ENCODE data around the gene HPCAL1.

HPCAL1 gene

GRCh38 chr2:10308866-10309265 lies 6.2 kb downstream of the HPCAL1 start:
- no peak overlapping the region for H3K4me3 ChIP-seq (ENCODE audit: low read depth in 1 of 2, low read length in 2 of 2)
- peaks cover 8 to 13% of the 10 kb centered on the region in 2 donors for H3K4me1 ChIP-seq (ENCODE audit: control insufficient read depth in 1 of 2, insufficient read depth in 2 of 2, low read length in 2 of 2)
- no peaks in the 10 kb centered on the region for H3K9me3 ChIP-seq (ENCODE audit: control insufficient read depth in 1 of 2, low read length in 2 of 2)
- H3K27me3 ChIP-seq (ENCODE audit: low read depth, low read length): no peaks in the 10 kb centered on the region
- no peaks in the 10 kb centered on the region for H3K36me3 ChIP-seq (ENCODE audit: control insufficient read depth in 1 of 2, insufficient read depth in 2 of 2, low read length in 2 of 2)
- no peak overlapping the region for H3K27ac ChIP-seq (ENCODE audit: low read length)

GRCh38 chr2:10309286-10309685 lies 6.6 kb downstream of the HPCAL1 start:
- peaks cover 8 to 11% of the 10 kb centered on the region in 2 donors for H3K4me1 ChIP-seq (ENCODE audit: control insufficient read depth in 1 of 2, insufficient read depth in 2 of 2, low read length in 2 of 2)
- no peak overlapping the region for H3K27ac ChIP-seq (ENCODE audit: low read length)
- H3K4me3 ChIP-seq (ENCODE audit: low read depth in 1 of 2, low read length in 2 of 2): no peak overlapping the region
- no peaks in the 10 kb centered on the region for H3K27me3 ChIP-seq (ENCODE audit: low read depth, low read length)
- H3K9me3 ChIP-seq (ENCODE audit: control insufficient read depth in 1 of 2, low read length in 2 of 2): no peaks in the 10 kb centered on the region
- H3K36me3 ChIP-seq (ENCODE audit: control insufficient read depth in 1 of 2, insufficient read depth in 2 of 2, low read length in 2 of 2): no peaks in the 10 kb centered on the region

DNA sequence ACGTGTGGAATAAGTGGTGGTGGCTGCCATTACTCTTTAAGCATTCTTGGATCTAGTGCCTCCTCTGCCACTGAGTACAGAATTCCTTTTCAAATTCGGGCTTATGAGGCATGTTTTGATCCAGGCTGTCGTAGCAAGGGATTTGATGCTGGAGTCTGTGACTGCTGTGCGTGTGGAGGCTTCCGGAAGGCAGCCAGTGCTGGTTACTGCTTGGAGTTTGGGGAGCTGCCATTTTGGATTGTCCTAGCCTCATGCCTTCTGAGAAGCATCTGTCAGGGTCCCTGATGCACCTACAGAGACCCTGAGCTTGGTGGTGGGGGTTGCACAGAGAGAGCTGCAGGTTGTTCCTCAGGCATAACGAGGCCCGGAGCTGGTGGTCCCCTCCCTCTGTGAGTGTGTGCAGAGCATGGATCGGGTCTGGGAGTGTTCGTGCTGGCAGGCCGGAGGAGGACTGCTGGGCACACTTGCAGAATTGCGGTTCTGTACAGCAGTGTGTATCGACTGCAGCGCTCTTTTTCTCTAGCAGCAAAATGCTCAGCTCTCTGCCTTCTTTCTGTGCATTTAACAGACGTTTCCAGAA lies 7.7 kb downstream of the HPCAL1 start:
- Histone ChIP-seq H3K4me1 (ENCODE audit: control insufficient read depth in 1 of 2, insufficient read depth in 2 of 2, low read length in 2 of 2) (peaks cover 4 to 6% of the 10 kb centered on the region in 2 donors), H3K4me3 (ENCODE audit: low read depth in 1 of 2, low read length in 2 of 2) (no peak overlapping the region), H3K9me3 (ENCODE audit: control insufficient read depth in 1 of 2, low read length in 2 of 2) (no peaks in the 10 kb centered on the region), H3K36me3 (ENCODE audit: control insufficient read depth in 1 of 2, insufficient read depth in 2 of 2, low read length in 2 of 2) (no peaks in the 10 kb centered on the region), H3K27me3 (ENCODE audit: low read depth, low read length) (no peaks in the 10 kb centered on the region), H3K27ac (ENCODE audit: low read length) (no peak overlapping the region)

DNA sequence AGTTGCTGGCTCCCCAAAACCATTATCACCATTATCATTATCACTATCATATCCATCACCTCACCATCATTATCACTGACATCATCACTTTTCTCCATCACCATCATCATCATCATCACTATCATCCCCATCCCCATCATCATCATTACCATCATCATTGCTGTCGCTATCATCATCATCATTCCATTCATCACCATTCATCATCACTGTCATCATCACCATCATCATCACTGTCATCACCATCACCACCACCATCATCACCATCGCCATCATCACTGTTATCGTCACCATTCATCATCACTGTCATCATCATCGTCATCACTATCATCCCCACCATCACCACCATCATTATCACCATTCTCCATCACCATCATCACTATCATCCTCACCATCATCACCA lies 9.0 kb downstream of the HPCAL1 start:
- Histone ChIP-seq H3K27ac (ENCODE audit: low read length) (no peak overlapping the region), H3K4me3 (ENCODE audit: low read depth in 1 of 2, low read length in 2 of 2) (no peak overlapping the region), H3K4me1 (ENCODE audit: control insufficient read depth in 1 of 2, insufficient read depth in 2 of 2, low read length in 2 of 2) (no peaks in the 10 kb centered on the region), H3K36me3 (ENCODE audit: control insufficient read depth in 1 of 2, insufficient read depth in 2 of 2, low read length in 2 of 2) (no peaks in the 10 kb centered on the region), H3K27me3 (ENCODE audit: low read depth, low read length) (no peaks in the 10 kb centered on the region), H3K9me3 (ENCODE audit: control insufficient read depth in 1 of 2, low read length in 2 of 2) (no peaks in the 10 kb centered on the region)

GRCh38 chr2:10312437-10312957 lies 9.8 kb downstream of the HPCAL1 start:
- H3K4me1 ChIP-seq (ENCODE audit: control insufficient read depth in 1 of 2, insufficient read depth in 2 of 2, low read length in 2 of 2): no peaks in the 10 kb centered on the region
- H3K27ac ChIP-seq (ENCODE audit: low read length): no peak overlapping the region
- no peak overlapping the region for H3K4me3 ChIP-seq (ENCODE audit: low read depth in 1 of 2, low read length in 2 of 2)
- no peaks in the 10 kb centered on the region for H3K36me3 ChIP-seq (ENCODE audit: control insufficient read depth in 1 of 2, insufficient read depth in 2 of 2, low read length in 2 of 2)
- H3K9me3 ChIP-seq (ENCODE audit: control insufficient read depth in 1 of 2, low read length in 2 of 2): no peaks in the 10 kb centered on the region
- no peaks in the 10 kb centered on the region for H3K27me3 ChIP-seq (ENCODE audit: low read depth, low read length)

- no peaks in the 10 kb centered on the region for H3K9me3 ChIP-seq (ENCODE audit: control insufficient read depth in 1 of 2, low read length in 2 of 2)
- H3K4me1 ChIP-seq (ENCODE audit: control insufficient read depth in 1 of 2, insufficient read depth in 2 of 2, low read length in 2 of 2): no peaks in the 10 kb centered on the region
- H3K27ac ChIP-seq (ENCODE audit: low read length): no peak overlapping the region
- no peak overlapping the region for H3K4me3 ChIP-seq (ENCODE audit: low read depth in 1 of 2, low read length in 2 of 2)
- no peaks in the 10 kb centered on the region for H3K27me3 ChIP-seq (ENCODE audit: low read depth, low read length)
- no peaks in the 10 kb centered on the region for H3K36me3 ChIP-seq (ENCODE audit: control insufficient read depth in 1 of 2, insufficient read depth in 2 of 2, low read length in 2 of 2)
These were observed 13.6 kb downstream of the HPCAL1 start for GRCh38 chr2:10316336-10316735.

GRCh38 chr2:10316860-10317259 lies 14.2 kb downstream of the HPCAL1 start:
- Histone ChIP-seq H3K36me3 (ENCODE audit: control insufficient read depth in 1 of 2, insufficient read depth in 2 of 2, low read length in 2 of 2) (no peaks in the 10 kb centered on the region), H3K27me3 (ENCODE audit: low read depth, low read length) (no peaks in the 10 kb centered on the region), H3K27ac (ENCODE audit: low read length) (no peak overlapping the region), H3K4me1 (ENCODE audit: control insufficient read depth in 1 of 2, insufficient read depth in 2 of 2, low read length in 2 of 2) (no peaks in the 10 kb centered on the region), H3K4me3 (ENCODE audit: low read depth in 1 of 2, low read length in 2 of 2) (no peak overlapping the region), H3K9me3 (ENCODE audit: control insufficient read depth in 1 of 2, low read length in 2 of 2) (no peaks in the 10 kb centered on the region)

- Histone ChIP-seq H3K27ac (ENCODE audit: low read length) (no peak overlapping the region), H3K4me3 (ENCODE audit: low read depth in 1 of 2, low read length in 2 of 2) (no peak overlapping the region), H3K4me1 (ENCODE audit: control insufficient read depth in 1 of 2, insufficient read depth in 2 of 2, low read length in 2 of 2) (no peaks in the 10 kb centered on the region), H3K36me3 (ENCODE audit: control insufficient read depth in 1 of 2, insufficient read depth in 2 of 2, low read length in 2 of 2) (no peaks in the 10 kb centered on the region), H3K9me3 (ENCODE audit: control insufficient read depth in 1 of 2, low read length in 2 of 2) (no peaks in the 10 kb centered on the region), H3K27me3 (ENCODE audit: low read depth, low read length) (no peaks in the 10 kb centered on the region)
These were observed 14.9 kb downstream of the HPCAL1 start for GRCh38 chr2:10317646-10318045.

GRCh38 chr2:10318345-10318744 lies 15.6 kb downstream of the HPCAL1 start:
- no peaks in the 10 kb centered on the region for H3K36me3 ChIP-seq (ENCODE audit: control insufficient read depth in 1 of 2, insufficient read depth in 2 of 2, low read length in 2 of 2)
- H3K9me3 ChIP-seq (ENCODE audit: control insufficient read depth in 1 of 2, low read length in 2 of 2): no peaks in the 10 kb centered on the region
- no peak overlapping the region for H3K27ac ChIP-seq (ENCODE audit: low read length)
- no peaks in the 10 kb centered on the region for H3K27me3 ChIP-seq (ENCODE audit: low read depth, low read length)
- no peaks in the 10 kb centered on the region for H3K4me1 ChIP-seq (ENCODE audit: control insufficient read depth in 1 of 2, insufficient read depth in 2 of 2, low read length in 2 of 2)
- no peak overlapping the region for H3K4me3 ChIP-seq (ENCODE audit: low read depth in 1 of 2, low read length in 2 of 2)

- Histone ChIP-seq H3K4me1 (ENCODE audit: control insufficient read depth in 1 of 2, insufficient read depth in 2 of 2, low read length in 2 of 2) (no peaks in the 10 kb centered on the region), H3K4me3 (ENCODE audit: low read depth in 1 of 2, low read length in 2 of 2) (no peak overlapping the region), H3K9me3 (ENCODE audit: control insufficient read depth in 1 of 2, low read length in 2 of 2) (no peaks in the 10 kb centered on the region), H3K36me3 (ENCODE audit: control insufficient read depth in 1 of 2, insufficient read depth in 2 of 2, low read length in 2 of 2) (no peaks in the 10 kb centered on the region), H3K27me3 (ENCODE audit: low read depth, low read length) (no peaks in the 10 kb centered on the region), H3K27ac (ENCODE audit: low read length) (no peak overlapping the region)
These were observed 17.3 kb downstream of the HPCAL1 start for GRCh38 chr2:10319892-10320574.

DNA sequence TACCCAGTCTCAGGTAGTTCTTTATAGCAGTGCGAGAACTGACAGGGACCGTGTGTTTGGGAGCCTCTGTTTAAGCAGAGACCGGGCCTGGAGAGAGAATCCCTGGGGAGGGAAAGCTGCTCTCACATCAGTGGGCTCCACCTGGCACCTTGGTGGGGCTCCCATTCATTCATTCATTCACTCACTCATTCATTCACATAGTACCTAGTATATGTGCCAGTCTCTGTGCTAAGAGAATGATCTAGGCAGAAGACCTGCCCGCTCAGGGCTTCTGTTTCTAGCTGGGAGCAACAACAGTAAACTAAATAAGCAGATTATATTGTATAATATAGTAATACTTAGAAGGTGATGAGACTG lies 17.8 kb downstream of the HPCAL1 start:
- H3K27me3 ChIP-seq (ENCODE audit: low read depth, low read length): no peaks in the 10 kb centered on the region
- no peaks in the 10 kb centered on the region for H3K9me3 ChIP-seq (ENCODE audit: control insufficient read depth in 1 of 2, low read length in 2 of 2)
- H3K27ac ChIP-seq (ENCODE audit: low read length): no peak overlapping the region
- no peaks in the 10 kb centered on the region for H3K4me1 ChIP-seq (ENCODE audit: control insufficient read depth in 1 of 2, insufficient read depth in 2 of 2, low read length in 2 of 2)
- H3K36me3 ChIP-seq (ENCODE audit: control insufficient read depth in 1 of 2, insufficient read depth in 2 of 2, low read length in 2 of 2): no peaks in the 10 kb centered on the region
- H3K4me3 ChIP-seq (ENCODE audit: low read depth in 1 of 2, low read length in 2 of 2): no peak overlapping the region

DNA sequence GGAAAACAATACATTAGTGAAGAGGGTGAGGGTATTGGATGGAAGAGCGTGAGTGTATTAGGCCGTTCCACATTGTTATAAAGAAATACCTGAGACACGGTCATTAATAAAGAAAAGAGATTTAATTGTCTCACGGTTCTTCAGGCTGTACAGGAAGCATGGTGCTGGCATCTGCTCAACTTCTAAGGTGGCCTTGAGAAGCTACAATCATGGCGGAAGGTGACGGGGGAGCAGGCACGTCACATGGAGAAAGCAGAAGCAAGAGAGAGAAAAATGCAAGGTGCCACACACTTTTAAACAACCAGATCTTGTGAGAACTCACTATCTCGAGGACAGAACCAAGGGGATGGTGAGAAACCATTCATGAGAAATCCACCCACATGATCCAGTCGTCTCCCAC lies 18.2 kb downstream of the HPCAL1 start:
- no peaks in the 10 kb centered on the region for H3K9me3 ChIP-seq (ENCODE audit: control insufficient read depth in 1 of 2, low read length in 2 of 2)
- no peaks in the 10 kb centered on the region for H3K27me3 ChIP-seq (ENCODE audit: low read depth, low read length)
- no peak overlapping the region for H3K27ac ChIP-seq (ENCODE audit: low read length)
- H3K4me3 ChIP-seq (ENCODE audit: low read depth in 1 of 2, low read length in 2 of 2): no peak overlapping the region
- H3K36me3 ChIP-seq (ENCODE audit: control insufficient read depth in 1 of 2, insufficient read depth in 2 of 2, low read length in 2 of 2): no peaks in the 10 kb centered on the region
- no peaks in the 10 kb centered on the region for H3K4me1 ChIP-seq (ENCODE audit: control insufficient read depth in 1 of 2, insufficient read depth in 2 of 2, low read length in 2 of 2)
